ENCODE data around the gene SRSF7.
A peak's percentile ranks its signal among the peaks of the same experiment; 100 is the strongest.
"Not testable (repeated sequence)": the region's sequence is repeated elsewhere in the genome, so short reads cannot be mapped to it uniquely, and the experiment has no call there.

The SRSF7 gene

DNA sequence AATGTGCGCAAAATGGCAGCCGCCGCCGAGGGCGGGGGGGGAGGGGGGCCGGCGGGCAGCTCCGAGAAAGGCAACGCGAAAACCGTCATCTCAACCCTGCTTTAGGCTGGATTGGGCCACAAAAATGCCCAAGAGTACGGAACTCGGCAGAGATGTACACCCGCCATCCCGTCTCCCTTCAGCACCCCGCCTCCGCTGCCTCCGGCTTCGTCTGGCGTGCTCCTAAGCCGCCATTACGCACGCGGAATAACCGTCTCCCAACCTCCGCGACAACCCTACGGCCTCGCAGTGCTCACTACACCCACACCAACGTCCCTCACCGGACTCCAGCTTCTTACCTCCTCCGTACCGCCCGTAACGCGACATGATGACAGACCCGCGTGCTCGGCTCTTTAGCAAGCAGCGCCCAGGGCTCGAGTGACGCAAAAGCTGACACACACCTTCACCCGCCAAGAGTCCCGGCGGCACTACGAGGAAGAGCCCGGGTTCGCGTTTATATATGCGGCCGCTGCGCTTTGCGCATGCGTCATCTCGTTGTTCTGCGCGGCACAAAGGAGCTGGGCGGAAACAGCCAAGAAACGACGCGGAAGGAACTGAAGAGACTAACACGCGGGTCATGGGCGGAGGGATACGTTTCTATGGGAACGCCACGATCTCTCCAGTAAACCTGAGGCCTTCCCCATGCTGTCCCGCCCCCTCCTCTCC is at the start of gene SRSF7:
Gene SRSF7, minus strand, starts transcription at position 471 of the 705 bp plus-strand sequence. Its CDS starts 105 bp downstream, at position 366.
- DNase-seq, result peak; percentile 93

GRCh38 chr2:38797953-38798352 is 46.8 kb upstream of the SRSF7 start:
- no peak for DNase-seq

DNA sequence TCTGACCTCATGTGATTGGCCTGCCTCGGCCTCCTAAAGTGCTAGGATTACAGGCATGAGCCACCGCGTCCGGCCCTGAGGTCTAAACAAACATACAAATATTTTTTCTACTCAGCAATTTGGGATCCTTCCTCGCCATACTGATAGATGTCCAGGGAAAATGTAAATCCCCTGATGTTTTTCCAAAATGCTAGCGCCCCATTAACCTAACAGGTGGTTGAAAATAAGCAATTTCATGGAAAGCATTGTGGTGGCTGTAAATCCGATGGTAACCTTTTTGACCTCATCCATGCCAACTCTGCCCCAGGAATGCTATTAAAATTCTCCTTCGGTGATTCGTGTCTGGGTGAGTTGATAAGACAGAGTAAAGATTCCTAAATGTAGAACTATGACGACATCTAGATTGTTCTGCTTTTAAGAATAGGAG is 46.1 kb upstream of the SRSF7 start:
- DNase-seq, result no peak

DNA sequence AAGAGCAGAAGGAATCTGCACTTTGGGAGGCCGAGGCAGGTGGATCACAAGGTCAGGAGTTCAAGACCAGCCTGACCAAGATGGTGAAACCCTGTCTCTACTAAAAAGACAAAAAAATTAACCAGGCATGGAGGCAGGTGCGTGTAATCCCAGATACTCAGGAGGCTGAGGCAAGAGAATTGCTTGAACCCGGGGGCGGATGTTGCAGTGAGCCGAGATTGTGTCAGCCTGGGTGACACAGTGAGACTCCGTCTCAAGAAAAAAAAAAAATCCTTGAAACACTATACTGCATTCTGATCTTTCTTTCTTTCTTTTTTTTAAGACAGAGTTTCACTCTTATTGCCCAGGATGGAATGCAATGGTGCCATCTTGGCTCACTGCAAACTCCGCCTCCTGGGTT is 43.9 kb upstream of the SRSF7 start:
- not testable (repeated sequence) for DNase-seq

DNA sequence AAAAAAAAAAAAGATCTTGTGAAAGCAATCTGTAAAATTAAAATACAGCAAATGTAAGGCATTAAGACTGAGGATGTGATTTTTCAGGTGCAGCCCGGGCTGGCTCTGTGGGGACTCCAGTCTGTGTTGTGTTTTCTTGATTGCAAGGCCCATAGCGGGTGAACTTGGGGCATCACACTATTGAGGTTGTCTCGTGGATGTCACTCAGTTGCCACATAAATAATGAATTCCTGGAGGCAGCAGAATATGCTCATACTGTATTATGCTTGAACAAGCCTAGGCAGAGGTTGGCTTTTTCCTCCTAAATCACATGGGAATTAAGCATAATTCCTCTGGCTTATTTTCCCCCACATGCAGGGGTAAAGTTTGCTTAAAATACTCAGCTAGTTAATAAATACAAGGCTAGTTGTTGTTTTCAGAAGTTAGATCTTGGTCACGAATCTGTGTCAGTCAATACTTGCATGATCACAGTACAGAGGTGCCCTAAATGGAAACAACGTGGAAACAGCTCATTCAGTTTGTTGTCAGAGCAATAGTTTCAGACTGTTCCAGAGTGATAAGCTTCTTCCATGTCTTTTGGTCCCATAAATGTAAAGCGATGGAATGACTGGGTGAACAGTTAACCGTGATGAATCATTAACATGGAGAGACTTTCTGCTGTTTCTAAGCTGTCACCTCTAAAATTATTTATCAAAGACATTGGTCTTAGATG is 43.2 kb upstream of the SRSF7 start:
- no peak for DNase-seq

GRCh38 chr2:38793511-38793910 is 42.4 kb upstream of the SRSF7 start:
- no peak for DNase-seq

- DNase-seq, result no peak
Observed at GRCh38 chr2:38792751-38793150, 41.6 kb upstream of the SRSF7 start.

- DNase-seq, result not testable (repeated sequence)
Observed at GRCh38 chr2:38792321-38792720, 41.2 kb upstream of the SRSF7 start.

- no peak for DNase-seq
Observed at GRCh38 chr2:38791744-38792143, 40.6 kb upstream of the SRSF7 start.

DNA sequence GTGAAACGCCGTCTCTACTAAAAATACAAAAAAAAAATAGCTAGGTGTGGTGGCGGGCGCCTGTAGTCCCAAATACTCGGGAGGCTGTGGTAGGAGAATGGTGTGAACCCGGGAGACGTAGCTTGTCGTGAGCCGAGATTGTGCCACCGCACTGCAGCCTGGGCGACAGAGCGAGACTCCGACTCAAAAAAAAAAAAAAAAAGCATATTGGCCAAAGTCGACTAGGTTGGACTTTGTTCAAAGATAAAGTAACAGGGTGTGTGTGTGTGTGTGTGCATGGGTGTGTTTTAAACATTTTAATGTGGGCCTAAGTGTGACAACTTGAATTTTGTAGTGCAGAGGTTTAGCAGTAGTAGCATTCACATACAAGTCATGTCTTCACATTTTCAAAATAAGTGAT is 38.5 kb upstream of the SRSF7 start:
- DNase-seq, result no peak

- DNase-seq, result no peak
Observed at GRCh38 chr2:38788306-38788705, 37.1 kb upstream of the SRSF7 start.

- no peak for DNase-seq
Observed at GRCh38 chr2:38783586-38783985, 32.4 kb upstream of the SRSF7 start.

DNA sequence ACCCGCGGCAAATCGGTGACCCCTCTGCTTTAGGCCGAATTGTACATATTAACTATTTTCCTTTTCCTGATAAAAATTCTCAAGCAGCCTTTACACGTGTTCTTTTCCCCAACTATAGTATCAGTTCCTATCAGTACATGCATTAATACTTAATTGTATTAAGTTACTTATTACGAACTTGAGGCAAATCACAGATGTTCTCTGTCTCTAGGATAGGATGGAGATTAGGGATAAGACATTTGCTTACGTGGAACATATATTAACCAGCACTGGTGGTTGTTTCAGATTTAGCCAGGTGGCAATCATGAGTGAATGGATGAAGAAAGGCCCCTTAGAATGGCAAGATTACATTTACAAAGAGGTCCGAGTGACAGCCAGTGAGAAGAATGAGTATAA is 27.5 kb upstream of the SRSF7 start:
- DNase-seq, result no peak

DNA sequence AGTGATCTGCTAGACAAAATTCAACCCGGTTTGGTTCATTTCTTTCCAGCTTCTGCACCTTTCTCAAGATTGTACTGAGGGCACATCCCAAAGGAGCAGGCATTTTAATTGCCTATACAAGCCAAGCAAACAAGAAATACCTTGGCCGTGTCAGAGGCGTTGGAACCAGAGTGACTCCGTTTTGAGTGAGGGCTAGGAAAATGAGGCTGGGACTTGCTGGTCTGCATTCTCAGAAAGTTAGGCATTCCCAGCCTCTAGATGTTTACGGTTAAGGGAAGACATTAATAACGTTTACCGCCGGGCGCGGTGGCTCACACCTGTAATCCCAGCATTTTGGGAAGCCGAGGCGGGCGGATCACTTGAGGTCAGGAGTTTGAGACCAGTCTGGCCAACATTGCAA is 25.4 kb upstream of the SRSF7 start:
- DNase-seq, result no peak

DNA sequence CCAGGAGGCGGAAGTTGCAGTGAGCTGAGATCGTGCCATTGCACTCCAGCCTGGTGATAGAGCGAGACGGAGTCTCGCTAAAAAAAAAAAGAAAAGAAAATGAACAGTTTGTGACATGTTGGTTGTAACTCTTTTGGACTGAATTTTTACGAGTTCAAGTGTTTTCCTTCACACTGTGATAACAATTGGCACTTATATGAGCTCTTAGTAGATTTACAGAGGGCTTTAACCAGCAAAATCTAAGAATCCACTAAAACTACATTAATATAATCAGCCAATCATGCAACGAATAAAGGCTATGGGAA is 24.7 kb upstream of the SRSF7 start:
- no peak for DNase-seq

DNA sequence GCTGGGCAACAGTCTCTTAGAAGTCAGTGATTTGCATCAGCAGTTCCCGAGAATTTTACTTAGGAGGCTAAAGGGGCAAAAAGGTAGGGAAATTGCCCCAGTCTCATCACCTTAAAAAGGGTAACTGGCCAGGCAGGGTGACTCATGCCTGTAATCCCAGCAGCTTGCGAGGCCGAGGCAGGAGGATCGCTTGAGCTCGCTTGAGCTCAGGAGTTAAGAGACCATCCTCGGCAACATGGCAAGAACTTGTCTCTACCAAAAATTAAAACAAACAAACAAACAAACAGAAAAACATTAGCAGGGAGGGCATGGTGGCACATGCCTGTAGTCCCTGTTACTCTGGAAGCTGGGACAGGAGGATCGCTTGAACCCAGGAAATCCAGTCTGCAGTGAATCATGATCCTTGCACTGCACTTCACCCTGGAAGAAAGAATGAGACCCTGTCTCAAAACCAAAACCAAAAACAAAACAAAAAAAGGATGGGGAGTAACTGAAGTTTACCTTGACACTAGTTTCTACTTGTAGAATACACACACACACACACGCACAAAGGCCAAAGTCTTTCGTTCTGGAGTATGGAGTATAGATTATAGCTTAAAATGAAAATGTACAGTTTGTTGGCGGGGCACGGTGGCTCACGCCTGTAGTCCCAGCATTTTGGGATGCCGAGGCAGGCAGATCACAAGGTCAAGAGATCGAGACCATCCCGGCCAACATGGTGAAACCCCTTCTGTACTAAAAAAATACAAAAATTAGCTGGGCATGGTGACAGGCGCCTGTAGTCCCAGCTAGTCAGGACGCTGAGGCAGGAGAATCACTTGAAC is 24.1 kb upstream of the SRSF7 start:
- DNase-seq, result no peak

GRCh38 chr2:38771632-38772031 is 20.5 kb upstream of the SRSF7 start:
- DNase-seq, result no peak

DNA sequence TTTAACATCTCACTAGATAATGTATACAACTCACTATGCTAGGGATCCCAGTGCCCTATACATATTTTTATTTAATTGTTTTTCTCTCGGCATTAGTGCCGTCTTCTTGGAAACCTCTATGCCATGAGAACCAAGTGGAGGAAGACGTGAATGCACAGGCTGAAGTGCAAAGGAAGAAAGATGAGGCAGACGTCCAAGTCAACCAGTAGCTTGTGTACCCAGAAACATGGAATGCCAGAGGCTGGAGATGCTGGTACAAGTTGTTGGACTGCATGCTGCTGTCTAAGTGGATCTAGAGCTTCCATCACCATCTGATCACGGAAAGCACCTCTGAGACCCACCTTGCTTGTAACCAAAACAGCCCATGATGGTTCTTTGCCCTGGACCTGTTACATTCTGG is 14.4 kb upstream of the SRSF7 start:
- DNase-seq, result no peak

DNA sequence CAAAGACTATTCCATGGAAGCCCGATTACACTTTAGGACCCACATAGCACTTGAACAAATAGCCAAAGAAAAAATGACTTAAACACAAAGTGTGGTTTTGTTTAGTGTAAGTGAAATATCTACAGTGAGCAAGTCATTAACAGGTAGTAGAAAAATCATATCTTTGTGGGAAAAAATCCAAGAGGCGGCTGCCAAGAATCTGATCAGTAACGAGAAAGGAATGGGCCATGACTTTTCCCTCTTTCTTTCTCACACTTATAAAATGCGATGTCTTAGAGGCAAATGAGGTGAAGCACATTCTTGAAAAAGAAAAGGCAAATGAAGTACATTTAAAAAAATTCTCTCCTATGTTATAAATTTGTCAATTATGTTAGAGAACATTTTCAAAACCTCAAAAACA is 14.0 kb upstream of the SRSF7 start:
- DNase-seq, result no peak

DNA sequence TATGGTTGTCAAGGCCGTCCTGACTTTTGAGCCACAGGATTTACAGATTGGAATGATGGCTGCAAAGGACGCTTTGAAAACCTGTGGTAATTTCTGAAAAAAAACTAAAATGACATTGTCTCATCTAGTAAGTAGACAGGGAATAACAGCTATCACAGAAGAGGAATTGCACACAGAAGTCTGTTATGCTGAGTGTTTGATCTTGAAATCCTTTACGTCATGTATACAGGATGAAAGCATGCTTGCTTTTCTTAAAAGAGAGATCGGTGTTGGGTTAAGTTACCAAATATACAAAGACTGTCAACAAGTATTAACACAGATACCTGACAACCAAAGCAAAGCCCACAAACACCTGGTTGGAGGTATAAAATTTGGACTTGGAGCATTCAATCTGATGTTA is 12.6 kb upstream of the SRSF7 start:
- DNase-seq, result no peak

GRCh38 chr2:38763228-38763627 is 12.1 kb upstream of the SRSF7 start:
- no peak for DNase-seq

GRCh38 chr2:38755891-38756290 is 4.7 kb upstream of the SRSF7 start:
- DNase-seq, result not testable (repeated sequence)

DNA sequence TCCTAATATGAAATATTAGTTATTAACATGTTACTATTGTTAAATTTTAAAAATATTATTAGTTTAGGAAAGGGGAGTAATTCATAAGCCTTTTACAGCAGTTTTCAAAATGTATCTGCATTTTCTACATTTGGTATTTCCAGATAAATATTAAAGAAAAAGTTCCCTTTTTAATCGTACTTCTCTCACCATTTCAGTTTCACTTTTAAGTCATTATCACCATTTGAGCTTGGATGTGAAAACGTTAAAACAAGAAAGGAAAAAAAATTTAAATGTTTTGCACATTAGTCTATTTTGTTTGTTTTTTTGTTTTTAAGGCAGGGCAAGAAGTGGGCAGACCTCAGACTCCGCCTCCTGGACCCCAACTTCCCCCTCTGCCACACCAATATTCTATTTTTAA is 3.3 kb upstream of the SRSF7 start:
- no peak for DNase-seq

DNA sequence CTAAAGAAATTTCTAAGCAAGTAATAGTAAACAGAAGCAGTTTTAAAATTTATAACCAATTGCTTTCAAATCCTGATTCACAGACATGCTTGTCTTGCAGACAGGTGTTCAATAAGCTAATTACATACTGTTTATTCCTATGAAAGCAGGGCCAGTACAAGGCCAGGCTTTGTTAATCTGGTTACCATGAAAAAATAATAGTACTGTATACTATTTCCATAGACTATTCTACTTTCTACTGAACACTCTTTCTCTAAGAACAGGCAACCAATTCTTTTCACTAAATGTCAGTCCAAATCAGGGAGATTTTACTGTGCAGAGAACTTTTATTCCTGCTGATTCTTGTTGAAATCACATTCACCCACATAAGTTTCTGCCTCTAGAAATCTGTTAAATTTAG is 2.9 kb upstream of the SRSF7 start:
- no peak for DNase-seq

Data from stimulated activated naive CD4-positive, alpha-beta T cell treated with Interleukin-2 at 50 U/mL for 16 hours (primary cell).